Endothelial cell of umbilical vein (primary cell): ENCODE measurements around the gene CHST14.

ENCODE experiments used
- EZH2 ChIP-seq: IDR thresholded peaks from 2 replicates; pipeline ENCODE4 v1.6.1; 2012; ENCODE audit warnings: borderline replicate concordance, low read depth, mild to moderate bottlenecking, moderate library complexity, low read length, inconsistent platforms; ENCODE audit not compliant: severe bottlenecking
- GATA2 ChIP-seq: IDR thresholded peaks from 2 replicates; pipeline ENCODE4 v1.7.0; 2011; ENCODE audit warnings: low read depth, mild to moderate bottlenecking, moderate library complexity, mixed read lengths, low read length; ENCODE audit not compliant: insufficient read length, insufficient read depth
- JUN ChIP-seq: IDR thresholded peaks from 2 replicates; pipeline ENCODE4 v1.6.1; 2011; ENCODE audit warnings: borderline replicate concordance, low read depth; ENCODE audit not compliant: insufficient read length, insufficient read depth
- MYC ChIP-seq: IDR thresholded peaks from one replicate; pipeline ENCODE4 v1.6.1; 2011; ENCODE audit warnings: mild to moderate bottlenecking, low read depth, low read length
- POLR2A ChIP-seq: IDR thresholded peaks from 2 replicates; pipeline ENCODE4 v1.6.1; 2012; ENCODE audit warnings: low read depth, mild to moderate bottlenecking, control low read depth, low read length
- POLR2AphosphoS5 ChIP-seq: IDR thresholded peaks from 2 replicates; pipeline ENCODE4 v1.6.1; 2012; ENCODE audit warnings: low read depth, mild to moderate bottlenecking, control low read depth, low read length, moderate library complexity; ENCODE audit not compliant: insufficient read depth
- TF ChIP-seq, protein P1 (sequence below), 2 donors: IDR thresholded peaks; 1 replicate in 1 of 2; 2 replicates in 1 of 2; pipeline ENCODE4 v1.5.1; 2011; ENCODE audit warnings: low read length in 2 of 2, mild to moderate bottlenecking in 2 of 2, moderate library complexity in 2 of 2, control low read depth in 1 of 2, inconsistent platforms in 1 of 2, low read depth in 1 of 2; ENCODE audit not compliant: insufficient read depth in 1 of 2; ENCODE audit errors: extremely low read depth in 1 of 2
- TF ChIP-seq, protein P2 (sequence below): IDR thresholded peaks from 2 replicates; pipeline ENCODE4 v1.6.1; 2011; ENCODE audit not compliant: insufficient read depth, insufficient read length

DNA sequence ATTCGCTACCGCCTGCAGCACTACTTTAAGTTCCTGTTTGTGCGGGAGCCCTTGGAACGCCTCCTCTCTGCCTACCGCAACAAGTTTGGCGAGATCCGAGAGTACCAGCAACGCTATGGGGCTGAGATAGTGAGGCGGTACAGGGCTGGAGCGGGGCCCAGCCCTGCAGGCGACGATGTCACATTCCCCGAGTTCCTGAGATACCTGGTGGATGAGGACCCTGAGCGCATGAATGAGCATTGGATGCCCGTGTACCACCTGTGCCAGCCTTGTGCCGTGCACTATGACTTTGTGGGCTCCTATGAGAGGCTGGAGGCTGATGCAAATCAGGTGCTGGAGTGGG is 995 bp downstream of the CHST14 start:
- TF ChIP-seq, protein P1, sequence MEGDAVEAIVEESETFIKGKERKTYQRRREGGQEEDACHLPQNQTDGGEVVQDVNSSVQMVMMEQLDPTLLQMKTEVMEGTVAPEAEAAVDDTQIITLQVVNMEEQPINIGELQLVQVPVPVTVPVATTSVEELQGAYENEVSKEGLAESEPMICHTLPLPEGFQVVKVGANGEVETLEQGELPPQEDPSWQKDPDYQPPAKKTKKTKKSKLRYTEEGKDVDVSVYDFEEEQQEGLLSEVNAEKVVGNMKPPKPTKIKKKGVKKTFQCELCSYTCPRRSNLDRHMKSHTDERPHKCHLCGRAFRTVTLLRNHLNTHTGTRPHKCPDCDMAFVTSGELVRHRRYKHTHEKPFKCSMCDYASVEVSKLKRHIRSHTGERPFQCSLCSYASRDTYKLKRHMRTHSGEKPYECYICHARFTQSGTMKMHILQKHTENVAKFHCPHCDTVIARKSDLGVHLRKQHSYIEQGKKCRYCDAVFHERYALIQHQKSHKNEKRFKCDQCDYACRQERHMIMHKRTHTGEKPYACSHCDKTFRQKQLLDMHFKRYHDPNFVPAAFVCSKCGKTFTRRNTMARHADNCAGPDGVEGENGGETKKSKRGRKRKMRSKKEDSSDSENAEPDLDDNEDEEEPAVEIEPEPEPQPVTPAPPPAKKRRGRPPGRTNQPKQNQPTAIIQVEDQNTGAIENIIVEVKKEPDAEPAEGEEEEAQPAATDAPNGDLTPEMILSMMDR (IDR thresholded peaks at IDR 0.05; ENCODE audit: extremely low read depth in 1 of 2, insufficient read depth in 1 of 2, low read depth in 1 of 2, low read length in 2 of 2) = no peak
- TF ChIP-seq EZH2 = no peak
- TF ChIP-seq GATA2 = no peak
- TF ChIP-seq POLR2A = no peak
- TF ChIP-seq, protein P2, sequence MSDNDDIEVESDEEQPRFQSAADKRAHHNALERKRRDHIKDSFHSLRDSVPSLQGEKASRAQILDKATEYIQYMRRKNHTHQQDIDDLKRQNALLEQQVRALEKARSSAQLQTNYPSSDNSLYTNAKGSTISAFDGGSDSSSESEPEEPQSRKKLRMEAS = no peak
- no peak for TF ChIP-seq JUN
- no peak for TF ChIP-seq POLR2AphosphoS5
- TF ChIP-seq MYC = no peak
